WTC11 (cell line): Measurements from ENCODE around the gene OR4M1. TPM values are rescaled to one million over a fixed set of nuclear protein-coding genes. Genes with fewer than 3 reads are reported as not detected.
"Not testable (repeated sequence)": the region's sequence is repeated elsewhere in the genome, so short reads cannot be mapped to it uniquely, and the experiment has no call there.

Source experiments
- ATAC-seq: fragments of 200-7000 bp; cut with Tn5 transposase; 2 replicates; pipeline ENCODE4 v1.10.0; 2021; ENCODE audit warnings: mild to moderate bottlenecking, moderate library complexity
- CTCF ChIA-PET: fragments of 300-600 bp; sonication (Branson Sonifier 250); formaldehyde crosslinking; loops from one replicate; lab custom pipeline; 2021; ENCODE audit warnings: antibody characterized with exemption; lab: Charles Lee
- POLR2A ChIA-PET: fragments of 350-600 bp; sonication (Branson Sonifier 250); formaldehyde crosslinking; loops from one replicate; lab custom pipeline; 2021; ENCODE audit warnings: antibody characterized with exemption; lab: Charles Lee
- DNase-seq: peaks from one replicate; pipeline ENCODE4 v3.0.0; 2021; ENCODE audit warnings: low spot score
- H3K27ac Mint-ChIP-seq: 2 replicates; pipeline ENCODE4 v1.8.0; 2021; ENCODE audit warnings: mixed read lengths
- H3K27me3 Mint-ChIP-seq: 2 replicates; pipeline ENCODE4 v1.8.0; 2021; ENCODE audit warnings: low read depth, mild to moderate bottlenecking, moderate library complexity, mixed read lengths
- H3K36me3 Mint-ChIP-seq: 2 replicates; pipeline ENCODE4 v1.8.0; 2021; ENCODE audit warnings: mixed read lengths
- H3K4me1 Mint-ChIP-seq: 2 replicates; pipeline ENCODE4 v1.8.0; 2022; ENCODE audit warnings: mixed read lengths
- H3K4me3 Mint-ChIP-seq: 2 replicates; pipeline ENCODE4 v1.8.0; 2021; ENCODE audit warnings: mild to moderate bottlenecking, moderate library complexity, mixed read lengths
- H3K9me3 Mint-ChIP-seq: 2 replicates; pipeline ENCODE4 v1.8.0; 2021; ENCODE audit warnings: mixed read lengths
- CBFB ChIP-seq: sonication (generic); formaldehyde crosslinking; IDR thresholded peaks from 2 replicates; pipeline ENCODE4 v1.8.1; 2022; ENCODE audit warnings: mild to moderate bottlenecking, low read depth, missing genetic modification reagents
- ESRRA ChIP-seq: sonication (generic); formaldehyde crosslinking; IDR thresholded peaks from 2 replicates; pipeline ENCODE4 v1.8.1; 2022; ENCODE audit warnings: mild to moderate bottlenecking, missing genetic modification reagents, borderline replicate concordance
- FOXK1 ChIP-seq: sonication (generic); formaldehyde crosslinking; IDR thresholded peaks from 2 replicates; pipeline ENCODE4 v1.8.0; 2022; ENCODE audit warnings: mild to moderate bottlenecking, moderate library complexity, missing genetic modification reagents
- GABPB1 ChIP-seq: sonication (generic); formaldehyde crosslinking; IDR thresholded peaks from 2 replicates; pipeline ENCODE4 v1.8.1; 2023; ENCODE audit warnings: mild to moderate bottlenecking, missing genetic modification reagents
- NR1H2 ChIP-seq: sonication (generic); formaldehyde crosslinking; IDR thresholded peaks from 2 replicates; pipeline ENCODE4 v1.9.0; 2021; ENCODE audit warnings: mild to moderate bottlenecking, moderate library complexity, missing genetic modification reagents
- NR2C2 ChIP-seq: sonication (generic); formaldehyde crosslinking; IDR thresholded peaks from 2 replicates; pipeline ENCODE4 v1.8.0; 2022; ENCODE audit warnings: mild to moderate bottlenecking, missing genetic modification reagents
- NR3C1 ChIP-seq: sonication (generic); formaldehyde crosslinking; conservative IDR thresholded peaks from 2 replicates; pipeline ENCODE4 v1.8.1; 2023; ENCODE audit warnings: low read depth, mild to moderate bottlenecking, missing genetic modification reagents
- PRRX2 ChIP-seq: fragments of 250-450 bp; sonication (Bioruptor Pico); IDR thresholded peaks from 2 replicates; pipeline ENCODE4 v1.8.0; 2021; ENCODE audit warnings: mild to moderate bottlenecking
- SP1 ChIP-seq: sonication (generic); formaldehyde crosslinking; conservative IDR thresholded peaks from 2 replicates; pipeline ENCODE4 v1.8.1; 2022; ENCODE audit warnings: missing genetic modification reagents
- ZNF263 ChIP-seq: sonication (generic); formaldehyde crosslinking; IDR thresholded peaks from 2 replicates; pipeline ENCODE4 v1.8.1; 2022; ENCODE audit warnings: low read depth, mild to moderate bottlenecking, moderate library complexity, missing genetic modification reagents
- ZNF317 ChIP-seq: sonication (generic); formaldehyde crosslinking; IDR thresholded peaks from 2 replicates; pipeline ENCODE4 v1.8.1; 2023; ENCODE audit warnings: low read depth, mild to moderate bottlenecking, moderate library complexity, missing genetic modification reagents, borderline replicate concordance
- ZNF671 ChIP-seq: fragments of 250-450 bp; sonication (Bioruptor Pico); IDR thresholded peaks from 2 replicates; pipeline ENCODE4 v1.8.0; 2021; ENCODE audit warnings: mild to moderate bottlenecking
- total RNA-seq: library from RNA; stranded (reverse); gene quantifications from 3 replicates; pipeline ENCODE4 v1.2.3, GENCODE V29; 2021
- TF ChIP-seq, protein P1 (sequence below): sonication (generic); formaldehyde crosslinking; IDR thresholded peaks from 2 replicates; pipeline ENCODE4 v1.8.0; 2022; ENCODE audit warnings: mild to moderate bottlenecking, missing genetic modification reagents
- TF ChIP-seq, protein P2 (sequence below): sonication (generic); formaldehyde crosslinking; conservative IDR thresholded peaks from 2 replicates; pipeline ENCODE4 v1.8.1; 2023; ENCODE audit warnings: mild to moderate bottlenecking, low read depth, missing genetic modification reagents, moderate library complexity
- TF ChIP-seq, protein P3 (sequence below): sonication (generic); formaldehyde crosslinking; IDR thresholded peaks from 2 replicates; pipeline ENCODE4 v1.8.1; 2023; ENCODE audit warnings: mild to moderate bottlenecking, missing genetic modification reagents, moderate library complexity
- TF ChIP-seq, protein P4 (sequence below): fragments of 250-450 bp; sonication (Bioruptor Pico); conservative IDR thresholded peaks from 2 replicates; pipeline ENCODE4 v1.9.0; 2021; ENCODE audit warnings: mild to moderate bottlenecking
- TF ChIP-seq, protein P5 (sequence below): sonication (generic); formaldehyde crosslinking; IDR thresholded peaks from 2 replicates; pipeline ENCODE4 v1.8.0; 2022; ENCODE audit warnings: missing genetic modification reagents
- TF ChIP-seq, protein P6 (sequence below): sonication (generic); formaldehyde crosslinking; IDR thresholded peaks from 2 replicates; pipeline ENCODE4 v1.8.0; 2023; ENCODE audit warnings: missing genetic modification reagents

Gene OR4M1
- total RNA-seq, 1 experiment from 2014 or later: not detected

DNA sequence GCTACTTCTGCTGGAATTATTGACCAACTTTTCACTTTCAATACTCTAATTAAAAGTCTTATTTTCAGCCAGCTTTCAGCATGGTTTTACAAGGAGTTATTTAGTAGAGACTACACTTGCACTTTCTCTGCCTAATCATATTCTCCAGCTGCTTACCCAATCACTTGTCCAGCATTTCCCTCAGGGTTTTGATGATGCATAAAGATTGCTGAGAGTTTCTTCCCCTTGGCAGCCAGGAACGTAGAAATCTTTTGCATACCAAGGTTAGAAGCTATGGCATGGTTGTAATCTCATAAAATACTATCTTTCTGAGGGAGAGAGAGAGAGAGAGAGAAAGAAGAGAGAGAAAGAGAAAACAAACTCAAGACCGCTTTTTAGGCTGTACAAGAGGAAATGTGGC, 19.1 kb upstream of the OR4M1 start:
- ChIA-PET CTCF (no interaction called here), POLR2A (no interaction called here)
- DNase-seq (no peak), ATAC-seq (no peak)
- no peak overlapping the region for H3K4me3 Mint-ChIP-seq
- peaks cover 14% of the 10 kb centered on the region for H3K27me3 Mint-ChIP-seq
- H3K27ac Mint-ChIP-seq: no peak overlapping the region
- H3K9me3 Mint-ChIP-seq: peaks cover 35% of the 10 kb centered on the region
- peaks cover 41% of the 10 kb centered on the region for H3K36me3 Mint-ChIP-seq
- H3K4me1 Mint-ChIP-seq: no peaks in the 10 kb centered on the region
- TF ChIP-seq, protein P1, sequence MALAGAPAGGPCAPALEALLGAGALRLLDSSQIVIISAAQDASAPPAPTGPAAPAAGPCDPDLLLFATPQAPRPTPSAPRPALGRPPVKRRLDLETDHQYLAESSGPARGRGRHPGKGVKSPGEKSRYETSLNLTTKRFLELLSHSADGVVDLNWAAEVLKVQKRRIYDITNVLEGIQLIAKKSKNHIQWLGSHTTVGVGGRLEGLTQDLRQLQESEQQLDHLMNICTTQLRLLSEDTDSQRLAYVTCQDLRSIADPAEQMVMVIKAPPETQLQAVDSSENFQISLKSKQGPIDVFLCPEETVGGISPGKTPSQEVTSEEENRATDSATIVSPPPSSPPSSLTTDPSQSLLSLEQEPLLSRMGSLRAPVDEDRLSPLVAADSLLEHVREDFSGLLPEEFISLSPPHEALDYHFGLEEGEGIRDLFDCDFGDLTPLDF: no peak
- TF ChIP-seq ZNF263 (CRISPR knock-in tag): no peak
- no peak for TF ChIP-seq CBFB (CRISPR knock-in tag)
- TF ChIP-seq PRRX2 (CRISPR knock-in tag): no peak
- TF ChIP-seq SP1: no peak
- TF ChIP-seq ESRRA (CRISPR knock-in tag): no peak
- TF ChIP-seq NR2C2 (CRISPR knock-in tag): no peak
- TF ChIP-seq, protein P2, sequence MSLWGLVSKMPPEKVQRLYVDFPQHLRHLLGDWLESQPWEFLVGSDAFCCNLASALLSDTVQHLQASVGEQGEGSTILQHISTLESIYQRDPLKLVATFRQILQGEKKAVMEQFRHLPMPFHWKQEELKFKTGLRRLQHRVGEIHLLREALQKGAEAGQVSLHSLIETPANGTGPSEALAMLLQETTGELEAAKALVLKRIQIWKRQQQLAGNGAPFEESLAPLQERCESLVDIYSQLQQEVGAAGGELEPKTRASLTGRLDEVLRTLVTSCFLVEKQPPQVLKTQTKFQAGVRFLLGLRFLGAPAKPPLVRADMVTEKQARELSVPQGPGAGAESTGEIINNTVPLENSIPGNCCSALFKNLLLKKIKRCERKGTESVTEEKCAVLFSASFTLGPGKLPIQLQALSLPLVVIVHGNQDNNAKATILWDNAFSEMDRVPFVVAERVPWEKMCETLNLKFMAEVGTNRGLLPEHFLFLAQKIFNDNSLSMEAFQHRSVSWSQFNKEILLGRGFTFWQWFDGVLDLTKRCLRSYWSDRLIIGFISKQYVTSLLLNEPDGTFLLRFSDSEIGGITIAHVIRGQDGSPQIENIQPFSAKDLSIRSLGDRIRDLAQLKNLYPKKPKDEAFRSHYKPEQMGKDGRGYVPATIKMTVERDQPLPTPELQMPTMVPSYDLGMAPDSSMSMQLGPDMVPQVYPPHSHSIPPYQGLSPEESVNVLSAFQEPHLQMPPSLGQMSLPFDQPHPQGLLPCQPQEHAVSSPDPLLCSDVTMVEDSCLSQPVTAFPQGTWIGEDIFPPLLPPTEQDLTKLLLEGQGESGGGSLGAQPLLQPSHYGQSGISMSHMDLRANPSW (CRISPR knock-in tag): no peak
- TF ChIP-seq, protein P3, sequence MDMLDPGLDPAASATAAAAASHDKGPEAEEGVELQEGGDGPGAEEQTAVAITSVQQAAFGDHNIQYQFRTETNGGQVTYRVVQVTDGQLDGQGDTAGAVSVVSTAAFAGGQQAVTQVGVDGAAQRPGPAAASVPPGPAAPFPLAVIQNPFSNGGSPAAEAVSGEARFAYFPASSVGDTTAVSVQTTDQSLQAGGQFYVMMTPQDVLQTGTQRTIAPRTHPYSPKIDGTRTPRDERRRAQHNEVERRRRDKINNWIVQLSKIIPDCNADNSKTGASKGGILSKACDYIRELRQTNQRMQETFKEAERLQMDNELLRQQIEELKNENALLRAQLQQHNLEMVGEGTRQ (CRISPR knock-in tag): no peak
- TF ChIP-seq, protein P4, sequence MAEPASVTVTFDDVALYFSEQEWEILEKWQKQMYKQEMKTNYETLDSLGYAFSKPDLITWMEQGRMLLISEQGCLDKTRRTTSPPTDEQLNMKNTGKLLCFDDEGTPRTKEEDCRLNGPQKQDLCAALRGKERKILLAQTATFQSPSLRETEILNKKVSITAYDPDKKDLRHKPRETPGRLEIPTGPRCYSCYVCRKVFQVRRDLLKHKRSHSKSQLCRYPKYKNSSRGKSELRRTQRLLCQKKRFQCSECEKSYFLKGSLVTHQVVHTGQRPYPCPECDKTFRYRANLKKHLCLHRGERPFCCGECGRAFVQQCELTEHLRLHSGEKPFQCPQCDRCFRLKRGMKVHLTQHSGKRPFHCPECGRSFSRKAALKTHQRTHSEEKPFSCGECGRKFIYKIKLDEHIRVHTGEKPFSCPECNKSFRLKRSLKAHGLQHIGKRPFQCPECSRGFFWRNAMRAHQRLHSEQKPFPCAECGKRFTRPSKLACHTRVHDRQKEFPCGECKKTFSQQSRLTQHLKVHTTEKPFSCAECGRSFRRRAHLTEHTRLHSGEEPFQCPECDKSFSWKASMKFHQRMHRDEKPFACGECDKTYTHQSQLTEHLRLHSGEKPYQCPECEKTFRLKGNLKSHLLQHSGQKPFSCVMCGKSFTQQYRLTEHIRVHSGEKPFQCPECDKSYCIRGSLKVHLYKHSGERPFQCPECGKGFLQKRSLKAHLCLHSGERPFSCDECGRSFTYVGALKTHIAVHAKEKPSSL: no peak
- TF ChIP-seq, protein P5, sequence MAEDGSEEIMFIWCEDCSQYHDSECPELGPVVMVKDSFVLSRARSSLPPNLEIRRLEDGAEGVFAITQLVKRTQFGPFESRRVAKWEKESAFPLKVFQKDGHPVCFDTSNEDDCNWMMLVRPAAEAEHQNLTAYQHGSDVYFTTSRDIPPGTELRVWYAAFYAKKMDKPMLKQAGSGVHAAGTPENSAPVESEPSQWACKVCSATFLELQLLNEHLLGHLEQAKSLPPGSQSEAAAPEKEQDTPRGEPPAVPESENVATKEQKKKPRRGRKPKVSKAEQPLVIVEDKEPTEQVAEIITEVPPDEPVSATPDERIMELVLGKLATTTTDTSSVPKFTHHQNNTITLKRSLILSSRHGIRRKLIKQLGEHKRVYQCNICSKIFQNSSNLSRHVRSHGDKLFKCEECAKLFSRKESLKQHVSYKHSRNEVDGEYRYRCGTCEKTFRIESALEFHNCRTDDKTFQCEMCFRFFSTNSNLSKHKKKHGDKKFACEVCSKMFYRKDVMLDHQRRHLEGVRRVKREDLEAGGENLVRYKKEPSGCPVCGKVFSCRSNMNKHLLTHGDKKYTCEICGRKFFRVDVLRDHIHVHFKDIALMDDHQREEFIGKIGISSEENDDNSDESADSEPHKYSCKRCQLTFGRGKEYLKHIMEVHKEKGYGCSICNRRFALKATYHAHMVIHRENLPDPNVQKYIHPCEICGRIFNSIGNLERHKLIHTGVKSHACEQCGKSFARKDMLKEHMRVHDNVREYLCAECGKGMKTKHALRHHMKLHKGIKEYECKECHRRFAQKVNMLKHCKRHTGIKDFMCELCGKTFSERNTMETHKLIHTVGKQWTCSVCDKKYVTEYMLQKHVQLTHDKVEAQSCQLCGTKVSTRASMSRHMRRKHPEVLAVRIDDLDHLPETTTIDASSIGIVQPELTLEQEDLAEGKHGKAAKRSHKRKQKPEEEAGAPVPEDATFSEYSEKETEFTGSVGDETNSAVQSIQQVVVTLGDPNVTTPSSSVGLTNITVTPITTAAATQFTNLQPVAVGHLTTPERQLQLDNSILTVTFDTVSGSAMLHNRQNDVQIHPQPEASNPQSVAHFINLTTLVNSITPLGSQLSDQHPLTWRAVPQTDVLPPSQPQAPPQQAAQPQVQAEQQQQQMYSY (CRISPR knock-in tag): no peak
- TF ChIP-seq ZNF317 (CRISPR knock-in tag): no peak
- no peak for TF ChIP-seq NR3C1 (CRISPR knock-in tag)
- no peak for TF ChIP-seq ZNF671 (CRISPR knock-in tag)
- no peak for TF ChIP-seq FOXK1 (CRISPR knock-in tag)
- TF ChIP-seq NR1H2: no peak
- TF ChIP-seq GABPB1 (CRISPR knock-in tag): no peak
- TF ChIP-seq, protein P6, sequence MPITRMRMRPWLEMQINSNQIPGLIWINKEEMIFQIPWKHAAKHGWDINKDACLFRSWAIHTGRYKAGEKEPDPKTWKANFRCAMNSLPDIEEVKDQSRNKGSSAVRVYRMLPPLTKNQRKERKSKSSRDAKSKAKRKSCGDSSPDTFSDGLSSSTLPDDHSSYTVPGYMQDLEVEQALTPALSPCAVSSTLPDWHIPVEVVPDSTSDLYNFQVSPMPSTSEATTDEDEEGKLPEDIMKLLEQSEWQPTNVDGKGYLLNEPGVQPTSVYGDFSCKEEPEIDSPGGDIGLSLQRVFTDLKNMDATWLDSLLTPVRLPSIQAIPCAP (CRISPR knock-in tag): no peak

DNA sequence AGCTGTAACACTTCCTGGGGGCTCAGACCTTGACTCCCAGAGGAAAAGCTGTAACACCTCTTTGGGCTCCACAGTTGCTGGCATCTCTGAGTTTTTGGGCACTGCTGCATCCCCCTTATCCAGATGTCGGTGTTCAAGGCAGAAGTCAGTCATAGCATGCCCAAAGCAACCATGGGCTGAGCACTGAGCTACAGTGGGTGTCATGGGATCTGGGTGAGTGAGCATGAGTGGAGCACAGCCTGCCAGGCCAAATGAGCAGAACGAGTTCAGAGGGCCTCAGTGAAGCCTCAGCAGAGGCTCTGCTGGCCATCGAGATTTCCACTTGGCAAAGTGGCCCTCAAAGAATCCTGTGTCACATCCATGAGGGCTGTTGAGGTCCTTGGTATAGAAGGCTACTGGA, 1.8 kb upstream of the OR4M1 start:
- Mint-ChIP-seq H3K9me3 (peaks cover 32% of the 10 kb centered on the region), H3K27me3 (peaks cover 18% of the 10 kb centered on the region), H3K36me3 (peaks cover 92% of the 10 kb centered on the region)
- H3K4me1 Mint-ChIP-seq, DNase-seq, H3K4me3 Mint-ChIP-seq, CTCF ChIA-PET, POLR2A ChIA-PET, H3K27ac Mint-ChIP-seq, ATAC-seq: not testable (repeated sequence)
